Lower lobe of right lung (tissue), 2 donors: ENCODE measurements around the gene CSAD. TPM values are rescaled to one million over a fixed set of nuclear protein-coding genes. Genes with fewer than 3 reads are reported as not detected.
A peak's percentile ranks its signal among the peaks of the same experiment; 100 is the strongest.

Experiments used
- ATAC-seq, 2 donors: fragments of 200-7000 bp; cut with Tn5 transposase; one replicate each; pipeline ENCODE4 v1.9.1; 2020 to 2022; ENCODE audit warnings: mild to moderate bottlenecking in 2 of 2, moderate library complexity in 2 of 2
- DNase-seq: peaks from one replicate; pipeline ENCODE4 v3.0.0-alpha.2; 2020
- H3K27ac ChIP-seq: fragments of 200-600 bp; one replicate; pipeline ENCODE4 v1.8.0; 2022
- H3K27me3 ChIP-seq: fragments of 200-600 bp; one replicate; pipeline ENCODE4 v1.8.0; 2022; ENCODE audit warnings: low read depth
- H3K36me3 ChIP-seq: fragments of 200-600 bp; one replicate; pipeline ENCODE4 v1.8.0; 2022; ENCODE audit warnings: mild to moderate bottlenecking
- H3K4me1 ChIP-seq: fragments of 200-600 bp; one replicate; pipeline ENCODE4 v1.8.0; 2022
- H3K4me3 ChIP-seq: fragments of 200-600 bp; one replicate; pipeline ENCODE4 v1.8.0; 2022; ENCODE audit warnings: mild to moderate bottlenecking
- H3K9me3 ChIP-seq: fragments of 200-600 bp; one replicate; pipeline ENCODE4 v1.8.0; 2022
- intact Hi-C: fragments of 100-400 bp; cut with DNase I; formaldehyde crosslinking; loops from one replicate; pipeline ENCODE4 v1.11.0; 2022
- total RNA-seq: library from RNA; stranded (reverse); fragmentation: NEBNext Ultra II Directional; extraction: Animal tissue kit (Norgen Biotek cat#: 25700); gene quantifications from one replicate; pipeline ENCODE4 v1.2.1, GENCODE V29; 2021
- TF ChIP-seq, protein P1 (sequence below): fragments of 200-600 bp; IDR thresholded peaks from one replicate; pipeline ENCODE4 v1.8.0; 2022; ENCODE audit warnings: antibody characterized with exemption, mild to moderate bottlenecking
- donor health status: DM: no; HTN: yes; CAD: no; lungs with severe emphysema.

Gene CSAD
- total RNA-seq, 1 donor from 2014 or later = 39.2 TPM

DNA sequence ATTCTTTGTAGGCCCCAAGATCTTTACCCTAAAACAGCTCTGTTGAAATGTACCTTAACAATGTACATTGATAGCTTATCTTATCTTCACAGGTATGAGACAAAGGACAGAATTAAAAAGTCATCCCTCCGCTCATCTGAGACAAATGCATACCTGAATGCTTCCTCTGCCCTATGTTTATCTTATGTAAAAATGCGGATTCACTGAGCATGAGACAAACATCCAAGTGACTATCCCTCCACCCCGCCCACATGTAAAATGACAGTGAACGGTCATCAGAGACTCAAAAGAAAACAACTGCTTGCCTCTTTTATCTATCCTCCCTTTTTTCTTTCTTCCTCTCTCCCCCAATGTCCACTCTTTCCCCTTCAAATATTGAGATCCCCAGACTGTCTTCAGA is 37.4 kb downstream of the CSAD start:
- no peaks in the 10 kb centered on the region for H3K36me3 ChIP-seq
- intact Hi-C loops = no loop called here
- TF ChIP-seq, protein P1, sequence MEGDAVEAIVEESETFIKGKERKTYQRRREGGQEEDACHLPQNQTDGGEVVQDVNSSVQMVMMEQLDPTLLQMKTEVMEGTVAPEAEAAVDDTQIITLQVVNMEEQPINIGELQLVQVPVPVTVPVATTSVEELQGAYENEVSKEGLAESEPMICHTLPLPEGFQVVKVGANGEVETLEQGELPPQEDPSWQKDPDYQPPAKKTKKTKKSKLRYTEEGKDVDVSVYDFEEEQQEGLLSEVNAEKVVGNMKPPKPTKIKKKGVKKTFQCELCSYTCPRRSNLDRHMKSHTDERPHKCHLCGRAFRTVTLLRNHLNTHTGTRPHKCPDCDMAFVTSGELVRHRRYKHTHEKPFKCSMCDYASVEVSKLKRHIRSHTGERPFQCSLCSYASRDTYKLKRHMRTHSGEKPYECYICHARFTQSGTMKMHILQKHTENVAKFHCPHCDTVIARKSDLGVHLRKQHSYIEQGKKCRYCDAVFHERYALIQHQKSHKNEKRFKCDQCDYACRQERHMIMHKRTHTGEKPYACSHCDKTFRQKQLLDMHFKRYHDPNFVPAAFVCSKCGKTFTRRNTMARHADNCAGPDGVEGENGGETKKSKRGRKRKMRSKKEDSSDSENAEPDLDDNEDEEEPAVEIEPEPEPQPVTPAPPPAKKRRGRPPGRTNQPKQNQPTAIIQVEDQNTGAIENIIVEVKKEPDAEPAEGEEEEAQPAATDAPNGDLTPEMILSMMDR = no peak
- H3K4me1 ChIP-seq = no peaks in the 10 kb centered on the region
- ATAC-seq = no peak
- no peaks in the 10 kb centered on the region for H3K27me3 ChIP-seq
- no peak overlapping the region for H3K27ac ChIP-seq
- H3K9me3 ChIP-seq = peaks cover 3% of the 10 kb centered on the region
- no peak for DNase-seq
- no peak overlapping the region for H3K4me3 ChIP-seq

DNA sequence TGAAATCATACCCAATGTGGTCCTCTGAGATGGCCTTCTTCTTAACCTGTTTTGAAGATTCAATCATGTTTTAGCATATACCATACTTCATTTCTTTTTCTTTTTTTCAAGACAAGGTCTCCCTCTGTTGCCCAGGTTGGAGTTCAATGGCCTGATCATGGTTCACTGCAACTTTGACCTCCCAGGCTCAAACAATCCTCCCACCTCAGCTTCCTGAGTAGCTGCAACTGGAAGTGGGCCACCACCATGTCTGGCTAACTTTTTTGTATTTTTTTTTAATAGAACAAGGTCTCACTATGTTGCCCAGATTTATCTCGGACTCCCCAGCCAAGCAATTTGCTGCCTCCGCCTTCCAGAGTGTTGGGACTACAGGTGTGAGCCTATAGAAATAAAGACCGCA is 47.0 kb downstream of the CSAD start:
- H3K27ac ChIP-seq = no peak overlapping the region
- ATAC-seq (no peak), DNase-seq (no peak)
- no peaks in the 10 kb centered on the region for H3K4me1 ChIP-seq
- H3K4me3 ChIP-seq = no peak overlapping the region
- H3K36me3 ChIP-seq = no peaks in the 10 kb centered on the region
- TF ChIP-seq, protein P1 = no peak
- H3K27me3 ChIP-seq = no peaks in the 10 kb centered on the region
- intact Hi-C loops = no loop called here
- no peaks in the 10 kb centered on the region for H3K9me3 ChIP-seq

DNA sequence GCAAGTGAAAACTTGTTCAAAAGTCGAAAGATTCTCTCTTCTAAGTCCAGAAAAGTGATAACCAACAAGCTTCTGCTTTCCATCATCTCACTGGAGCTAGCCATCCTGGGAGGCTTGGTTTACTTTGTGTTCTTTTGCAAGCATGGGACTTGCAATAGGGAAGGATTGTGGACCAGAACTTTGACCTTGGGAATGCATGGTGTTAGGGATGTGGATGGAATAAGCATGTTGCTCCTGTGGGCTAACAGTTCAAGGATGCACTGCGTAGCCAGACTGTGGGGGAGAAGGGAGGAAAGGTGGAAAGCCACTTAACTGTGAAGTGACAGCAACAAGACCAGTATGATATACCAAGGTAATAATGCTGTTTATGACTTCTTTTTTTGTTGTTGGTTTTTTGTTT is 48.9 kb downstream of the CSAD start:
- Histone ChIP-seq H3K4me3 (no peak overlapping the region), H3K36me3 (no peaks in the 10 kb centered on the region), H3K27me3 (no peaks in the 10 kb centered on the region), H3K27ac (no peak overlapping the region), H3K4me1 (no peaks in the 10 kb centered on the region), H3K9me3 (no peaks in the 10 kb centered on the region)
- DNase-seq (no peak), ATAC-seq (no peak)
- TF ChIP-seq, protein P1 = no peak
- intact Hi-C loops = no loop called here

DNA sequence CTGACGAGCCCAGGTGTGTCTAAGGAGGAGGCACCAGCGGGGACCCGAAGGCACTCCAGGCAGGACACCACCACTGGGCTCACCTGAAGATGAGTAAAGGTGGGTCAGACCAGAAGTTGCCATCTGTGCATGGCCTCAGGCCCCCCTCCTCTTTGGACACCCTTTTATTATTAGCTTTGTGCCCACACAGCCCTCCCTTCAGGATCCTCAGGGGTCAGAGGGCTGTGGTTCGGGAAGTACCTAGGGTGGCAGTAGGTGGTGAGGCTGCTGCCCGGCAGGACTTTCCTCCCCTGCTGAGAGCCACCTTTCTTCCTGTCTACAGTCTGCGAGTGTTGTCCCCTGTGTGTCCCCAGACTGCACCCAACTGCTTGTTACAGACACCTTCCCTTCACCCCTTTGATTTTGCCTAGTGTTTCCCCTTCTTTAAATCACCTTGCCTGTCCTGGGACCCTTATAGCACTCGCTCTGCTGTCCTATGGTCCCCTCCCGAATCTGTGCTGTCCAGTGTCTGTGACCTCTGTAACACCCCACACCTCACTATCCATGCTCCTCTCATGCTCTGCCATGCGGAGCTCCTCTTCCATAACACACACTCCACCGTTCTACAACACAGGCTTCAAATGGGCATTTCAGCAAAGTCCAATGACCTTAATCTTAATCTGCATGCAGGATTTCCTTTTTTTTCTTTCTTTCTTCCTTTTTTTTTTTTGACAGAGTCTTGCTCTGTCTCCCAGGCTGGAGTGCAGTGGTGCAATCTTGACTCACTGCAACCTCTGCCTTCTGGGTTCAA is 51.8 kb downstream of the CSAD start:
- ATAC-seq (peak; percentile 15 to 26), DNase-seq (no peak)
- Histone ChIP-seq H3K36me3 (no peaks in the 10 kb centered on the region), H3K9me3 (no peaks in the 10 kb centered on the region), H3K27ac (no peak overlapping the region), H3K4me1 (no peaks in the 10 kb centered on the region), H3K27me3 (no peaks in the 10 kb centered on the region), H3K4me3 (no peak overlapping the region)
- intact Hi-C loops = no loop called here
- TF ChIP-seq, protein P1 = no peak

DNA sequence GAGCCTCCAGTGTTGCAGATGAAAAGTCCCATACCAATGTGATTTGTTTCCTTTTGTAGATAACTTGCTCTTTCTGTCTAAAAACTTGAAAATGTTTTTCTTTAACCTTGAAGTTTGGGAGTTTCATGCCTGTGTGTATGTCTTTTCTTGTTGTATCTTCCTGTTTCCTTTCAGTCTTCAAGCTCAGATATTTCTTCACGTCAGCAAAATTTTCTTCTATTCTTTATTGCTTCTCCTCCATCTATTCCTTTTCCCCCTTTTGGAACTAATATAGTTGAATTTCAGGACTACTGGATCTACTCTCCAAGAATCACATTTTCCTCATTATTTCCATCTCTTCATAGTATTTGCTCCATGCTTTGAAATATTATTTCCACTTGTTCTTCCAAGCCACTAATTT is 53.6 kb downstream of the CSAD start:
- intact Hi-C loops = no loop called here
- H3K4me3 ChIP-seq = no peak overlapping the region
- ATAC-seq (no peak), DNase-seq (no peak)
- H3K27ac ChIP-seq = no peak overlapping the region
- H3K9me3 ChIP-seq = no peaks in the 10 kb centered on the region
- no peaks in the 10 kb centered on the region for H3K36me3 ChIP-seq
- TF ChIP-seq, protein P1 = no peak
- no peaks in the 10 kb centered on the region for H3K27me3 ChIP-seq
- H3K4me1 ChIP-seq = no peaks in the 10 kb centered on the region
